ENCODE results near the gene RGS3. TPM values are rescaled to one million over a fixed set of nuclear protein-coding genes. Genes with fewer than 3 reads are reported as not detected.

Gene RGS3
- total RNA-seq, 1 donor from 2014 or later: 15.0 TPM

GRCh38 chr9:113471566-113471965 is 8.0 kb downstream of the RGS3 start:
- ATAC-seq (ENCODE audit: low read depth) (no peak), DNase-seq (no peak)
- Mint-ChIP-seq H3K27ac (no peak overlapping the region), H3K4me3 (no peak overlapping the region), H3K9me3 (peaks cover 10% of the 10 kb centered on the region), H3K27me3 (no peaks in the 10 kb centered on the region), H3K4me1 (no peaks in the 10 kb centered on the region), H3K36me3 (ENCODE audit: low read depth) (no peaks in the 10 kb centered on the region)
- TF ChIP-seq CTCF (IDR thresholded peaks at IDR 0.05): no peak
- CTCF ChIA-PET: no interaction called here
- intact Hi-C loops (cut with micrococcal nuclease): no loop called here
- POLR2A ChIA-PET: no interaction called here

- ChIA-PET POLR2A (no interaction called here), CTCF (no interaction called here)
- Mint-ChIP-seq H3K4me1 (no peaks in the 10 kb centered on the region), H3K9me3 (peaks cover 10% of the 10 kb centered on the region), H3K4me3 (no peak overlapping the region), H3K27me3 (no peaks in the 10 kb centered on the region), H3K36me3 (ENCODE audit: low read depth) (no peaks in the 10 kb centered on the region), H3K27ac (no peak overlapping the region)
- DNase-seq (no peak), ATAC-seq (ENCODE audit: low read depth) (no peak)
- intact Hi-C loops (cut with micrococcal nuclease): no loop called here
- TF ChIP-seq CTCF (IDR thresholded peaks at IDR 0.05): no peak
Measured at GRCh38 chr9:113472199-113472598, 8.7 kb downstream of the RGS3 start.

- no peak overlapping the region for H3K4me3 Mint-ChIP-seq
- DNase-seq (no peak), ATAC-seq (ENCODE audit: low read depth) (no peak)
- ChIA-PET CTCF (no interaction called here), POLR2A (no interaction called here)
- H3K36me3 Mint-ChIP-seq (ENCODE audit: low read depth): no peaks in the 10 kb centered on the region
- H3K27ac Mint-ChIP-seq: no peak overlapping the region
- H3K9me3 Mint-ChIP-seq: no peaks in the 10 kb centered on the region
- H3K4me1 Mint-ChIP-seq: no peaks in the 10 kb centered on the region
- TF ChIP-seq CTCF (IDR thresholded peaks at IDR 0.05): no peak
- peaks cover 1% of the 10 kb centered on the region for H3K27me3 Mint-ChIP-seq
- intact Hi-C loops (cut with micrococcal nuclease): no loop called here
Measured at GRCh38 chr9:113474360-113475028, 11.0 kb downstream of the RGS3 start.

- intact Hi-C loops (cut with micrococcal nuclease): no loop called here
- H3K36me3 Mint-ChIP-seq (ENCODE audit: low read depth): no peaks in the 10 kb centered on the region
- TF ChIP-seq CTCF (IDR thresholded peaks at IDR 0.05): no peak
- H3K27ac Mint-ChIP-seq: no peak overlapping the region
- no peak for ATAC-seq (ENCODE audit: low read depth)
- H3K9me3 Mint-ChIP-seq: no peaks in the 10 kb centered on the region
- DNase-seq: no peak
- ChIA-PET POLR2A (no interaction called here), CTCF (no interaction called here)
- H3K4me1 Mint-ChIP-seq: no peaks in the 10 kb centered on the region
- peaks cover 1% of the 10 kb centered on the region for H3K27me3 Mint-ChIP-seq
- no peak overlapping the region for H3K4me3 Mint-ChIP-seq
Measured at GRCh38 chr9:113475031-113475430, 11.5 kb downstream of the RGS3 start.

- CTCF ChIA-PET: no interaction called here
Measured at GRCh38 chr9:113475992-113476391, 12.5 kb downstream of the RGS3 start.

More at GRCh38 chr9:113475992-113476391, 12.5 kb downstream of the RGS3 start:
- no peaks in the 10 kb centered on the region for H3K9me3 Mint-ChIP-seq
- intact Hi-C loops (cut with micrococcal nuclease): no loop called here
- H3K36me3 Mint-ChIP-seq (ENCODE audit: low read depth): no peaks in the 10 kb centered on the region
- no peak overlapping the region for H3K27ac Mint-ChIP-seq
- POLR2A ChIA-PET: no interaction called here
- DNase-seq (no peak), ATAC-seq (ENCODE audit: low read depth) (no peak)
- no peak overlapping the region for H3K4me3 Mint-ChIP-seq
- TF ChIP-seq CTCF (IDR thresholded peaks at IDR 0.05): no peak
- H3K4me1 Mint-ChIP-seq: no peaks in the 10 kb centered on the region
- peaks cover 1% of the 10 kb centered on the region for H3K27me3 Mint-ChIP-seq

Measured in activated B cell treated with CpG ODN at 0.5 μM for 24 hours (primary cell).